HG03520 (cell line): Measurements from ENCODE around the gene HIF3A.
A peak's percentile ranks its signal among the peaks of the same experiment; 100 is the strongest.

Experiments
- ATAC-seq: cut with Tn5 transposase; IDR thresholded peaks from one replicate; pipeline ENCODE4 v1.9.1; 2021; ENCODE audit warnings: mild to moderate bottlenecking, moderate library complexity; ENCODE audit not compliant: unreplicated experiment

HIF3A gene

GRCh38 chr19:46324277-46324676 lies 27.4 kb downstream of the HIF3A start:
- ATAC-seq = no peak

GRCh38 chr19:46326608-46327007 lies 29.8 kb downstream of the HIF3A start:
- ATAC-seq = no peak

- ATAC-seq = no peak
These were observed 31.2 kb downstream of the HIF3A start for GRCh38 chr19:46328079-46328478.

GRCh38 chr19:46330319-46330918 lies 33.6 kb downstream of the HIF3A start:
- no peak for ATAC-seq

GRCh38 chr19:46337487-46337886 lies 40.6 kb downstream of the HIF3A start:
- ATAC-seq = no peak

DNA sequence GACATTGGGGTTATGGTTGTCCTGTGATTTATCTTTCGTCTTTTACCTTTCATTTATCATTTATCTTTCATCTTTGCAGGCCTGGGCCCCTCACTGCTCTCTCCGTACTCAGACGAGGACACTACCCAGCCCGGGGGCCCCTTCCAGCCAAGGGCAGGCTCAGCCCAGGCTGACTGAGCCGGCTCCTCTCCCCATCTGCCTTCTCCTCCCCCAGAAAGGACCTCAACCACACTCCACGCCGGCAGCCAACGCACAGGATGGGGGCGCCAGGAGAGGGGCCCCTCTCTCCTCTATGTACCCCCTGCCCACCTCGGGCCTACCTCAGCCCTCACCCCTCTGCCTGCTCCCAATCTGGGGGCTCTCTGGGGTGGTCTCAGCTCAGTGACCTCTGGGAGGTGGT lies 42.6 kb downstream of the HIF3A start:
- ATAC-seq = no peak

- no peak for ATAC-seq
These were observed 43.3 kb downstream of the HIF3A start for GRCh38 chr19:46340051-46340659.

DNA sequence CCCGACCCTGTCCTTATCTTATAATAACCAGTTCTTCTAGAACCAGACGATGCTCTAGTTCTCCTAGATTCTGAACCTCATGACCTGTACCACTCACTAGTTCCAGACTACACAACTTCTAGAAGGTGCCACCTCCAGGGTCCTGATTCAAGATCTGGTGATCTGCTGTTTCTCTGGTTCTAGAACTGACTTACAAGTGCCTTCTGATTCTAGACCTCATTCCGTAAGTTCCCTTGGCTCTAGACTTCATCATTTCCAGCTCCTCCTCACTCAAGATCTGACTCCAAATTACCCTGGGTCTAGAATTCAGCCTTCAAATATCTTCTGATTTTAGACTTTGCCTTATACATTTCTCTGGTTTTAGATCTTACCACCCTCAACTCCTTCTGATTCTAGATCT lies 45.1 kb downstream of the HIF3A start:
- ATAC-seq = no peak

DNA sequence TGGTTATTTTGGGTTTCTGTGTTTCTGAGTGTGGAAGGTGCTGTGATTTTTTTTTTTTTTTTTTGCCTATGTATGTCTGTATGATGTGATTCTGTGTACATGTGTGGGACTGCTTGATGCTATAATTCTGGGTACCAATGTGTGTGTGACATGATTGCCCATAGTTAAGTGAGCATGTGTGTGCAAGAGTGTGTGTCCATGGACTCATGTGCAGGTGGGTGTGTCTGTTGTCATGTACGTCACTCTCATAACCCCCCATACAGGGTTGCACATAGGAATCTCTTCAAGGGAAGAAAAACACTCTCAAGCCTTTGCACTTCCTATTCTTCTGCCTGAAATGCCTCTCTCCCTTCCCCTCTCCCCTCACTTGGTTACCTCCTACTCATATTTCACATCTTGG lies 47.5 kb downstream of the HIF3A start:
- no peak for ATAC-seq

DNA sequence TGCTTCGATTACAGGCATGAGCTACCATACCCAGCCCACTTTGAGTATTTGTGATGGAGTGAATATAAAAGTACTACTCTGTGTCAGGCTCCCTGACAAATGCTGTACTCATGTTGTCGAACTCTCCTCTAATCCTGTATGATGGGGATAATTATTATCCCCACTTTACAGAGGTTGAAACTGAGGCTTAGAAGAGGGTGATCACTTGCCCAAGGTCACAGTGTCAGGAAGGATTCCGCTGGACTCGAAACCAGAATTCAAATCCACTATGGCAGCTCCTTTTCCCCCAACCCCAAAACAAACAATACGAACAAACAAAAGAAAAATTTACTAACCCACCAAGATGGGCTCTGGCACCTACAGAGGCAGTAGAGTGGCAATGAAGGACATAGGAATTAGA lies 48.3 kb downstream of the HIF3A start:
- ATAC-seq = no peak

DNA sequence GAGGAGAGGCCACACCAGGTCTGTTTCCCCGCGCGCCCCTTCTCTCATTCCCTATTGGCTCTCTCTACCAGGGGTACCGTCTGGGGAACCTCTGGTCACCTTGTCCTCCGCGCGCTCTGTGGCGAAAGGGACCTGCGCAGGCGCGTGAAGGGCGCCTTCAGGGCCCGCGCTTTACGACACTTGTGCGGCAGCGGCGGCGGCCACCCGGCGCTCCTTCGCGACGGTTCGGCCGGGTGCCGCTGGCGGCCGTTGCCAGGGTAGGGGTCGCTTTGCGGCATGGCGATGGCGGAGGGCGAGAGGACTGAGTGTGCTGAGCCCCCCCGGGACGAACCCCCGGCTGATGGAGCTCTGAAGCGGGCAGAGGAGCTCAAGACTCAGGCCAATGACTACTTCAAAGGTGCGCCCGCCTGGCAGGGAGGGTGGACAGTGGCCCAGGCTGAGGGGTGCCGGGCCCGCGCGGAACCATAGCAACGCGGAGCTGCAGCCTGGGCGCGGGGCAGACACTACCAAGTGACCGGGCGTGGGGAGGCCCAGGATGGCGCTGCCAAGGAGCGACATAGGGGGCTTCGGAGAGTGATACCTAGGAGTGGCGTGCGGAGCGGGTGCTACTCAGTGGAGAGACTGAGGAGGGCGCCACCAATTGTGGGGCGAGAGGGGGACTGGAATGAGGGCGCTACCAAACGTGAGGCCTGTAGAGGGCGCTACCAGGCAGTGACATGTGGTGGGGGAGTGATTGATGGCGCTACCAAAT lies 50.2 kb downstream of the HIF3A start, which contains the start of gene PPP5C:
Gene PPP5C (plus strand): TSS at position 267 of the 751 bp plus-strand sequence. CDS start 10 bp downstream, at position 277.
- ATAC-seq = peak; percentile 47

DNA sequence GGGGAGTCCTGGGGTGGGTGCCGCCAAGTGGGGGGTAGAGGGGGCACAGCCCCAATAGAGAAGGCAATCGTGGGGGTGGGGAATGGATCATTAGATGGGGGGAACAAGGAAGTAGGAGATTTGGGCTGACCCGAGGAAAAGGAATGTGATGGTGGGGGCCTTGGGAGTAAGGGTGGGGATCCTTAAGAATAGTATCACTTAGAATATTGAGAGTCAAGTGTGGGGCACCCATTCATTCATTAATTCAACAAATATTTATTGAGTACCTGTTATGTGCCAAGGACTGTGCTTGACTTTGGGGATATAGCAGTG lies 50.7 kb downstream of the HIF3A start:
- no peak for ATAC-seq

DNA sequence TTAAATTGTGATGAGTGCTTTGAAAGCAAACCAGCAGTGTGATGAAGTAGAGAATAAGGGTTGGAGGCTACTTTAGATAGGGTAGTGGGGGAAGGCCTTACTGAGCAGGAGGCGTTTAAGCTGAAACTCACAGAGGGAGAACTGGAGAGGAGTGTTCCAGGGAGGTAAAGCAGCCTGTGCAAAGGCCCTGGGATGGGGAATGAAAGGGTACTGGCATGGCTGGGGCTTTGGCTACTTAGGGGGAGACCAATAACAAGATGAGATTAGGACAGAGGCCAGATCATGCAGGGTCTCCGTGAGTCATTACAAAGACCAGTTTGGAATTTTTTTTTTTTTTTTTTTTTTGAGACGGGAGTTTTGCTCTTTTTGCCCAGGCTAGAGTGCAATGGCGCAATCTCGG lies 51.1 kb downstream of the HIF3A start:
- no peak for ATAC-seq

DNA sequence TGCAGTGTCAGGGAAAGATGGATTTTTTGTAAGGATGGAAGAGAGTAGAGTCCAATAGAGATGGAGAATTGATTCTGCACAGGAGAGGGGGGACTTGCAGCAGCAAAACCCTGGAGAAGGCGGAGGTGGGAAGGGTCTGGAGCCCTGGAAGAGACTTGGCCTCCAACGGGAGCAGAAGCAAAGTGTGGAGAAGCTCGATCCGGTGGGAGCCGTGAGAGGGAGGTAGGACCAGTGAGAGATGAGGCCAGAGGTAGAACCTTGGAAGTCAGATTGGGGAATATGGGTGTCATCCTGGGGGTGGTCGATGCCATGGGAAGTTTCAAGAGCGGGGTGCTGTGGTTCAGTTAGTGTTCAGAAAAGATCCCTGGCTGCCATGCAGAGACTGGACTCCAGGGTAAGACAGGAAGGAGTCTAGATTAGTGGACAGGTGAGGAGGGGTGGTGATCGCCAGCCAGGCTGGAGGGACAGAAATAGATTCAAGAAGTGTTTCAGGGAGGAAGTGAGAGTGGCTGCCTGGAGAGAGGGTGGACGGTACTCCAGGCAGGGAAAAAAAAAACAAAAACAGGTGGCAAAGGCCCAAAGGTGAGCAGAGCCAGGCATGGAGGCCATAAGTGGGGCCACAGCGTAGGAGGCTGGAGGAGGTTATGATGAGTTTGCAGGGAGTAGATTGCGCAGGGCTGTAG lies 52.6 kb downstream of the HIF3A start:
- ATAC-seq = no peak

DNA sequence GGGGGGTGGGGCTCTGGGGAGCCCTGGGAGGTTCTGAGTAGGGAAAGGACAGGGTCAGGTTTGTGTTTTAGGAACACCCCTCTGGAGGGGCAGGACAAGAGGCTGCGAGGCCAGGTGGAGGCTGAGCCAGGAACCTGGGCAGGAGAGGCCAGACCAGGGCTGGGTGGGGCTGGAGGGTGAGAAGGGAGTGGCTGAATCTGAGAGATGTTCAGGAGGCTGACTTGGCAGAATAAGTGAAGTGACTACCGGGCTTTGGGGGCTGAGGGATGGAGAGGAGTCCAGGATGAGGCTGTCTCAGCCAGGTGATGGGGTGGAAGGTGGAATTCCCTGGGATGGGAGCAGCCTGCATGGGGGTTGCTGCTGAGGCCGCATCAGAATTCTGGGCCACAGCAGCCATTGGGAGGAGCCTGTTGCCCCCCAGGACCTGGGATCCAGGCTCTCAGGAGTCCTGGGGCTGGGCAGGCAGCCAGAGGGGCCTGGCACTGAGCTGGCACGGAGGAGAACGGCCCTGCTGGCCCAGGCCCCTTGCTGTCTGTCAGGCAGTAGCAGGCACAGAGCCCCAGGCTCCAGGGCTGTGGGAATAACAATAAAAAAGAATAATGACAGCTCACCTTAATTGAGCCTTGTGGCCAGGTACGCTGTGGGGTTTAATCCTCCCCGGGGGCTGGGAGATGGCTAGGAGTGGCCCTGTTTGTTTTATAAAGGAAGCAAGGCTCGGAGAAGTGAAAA lies 53.4 kb downstream of the HIF3A start:
- ATAC-seq = no peak

DNA sequence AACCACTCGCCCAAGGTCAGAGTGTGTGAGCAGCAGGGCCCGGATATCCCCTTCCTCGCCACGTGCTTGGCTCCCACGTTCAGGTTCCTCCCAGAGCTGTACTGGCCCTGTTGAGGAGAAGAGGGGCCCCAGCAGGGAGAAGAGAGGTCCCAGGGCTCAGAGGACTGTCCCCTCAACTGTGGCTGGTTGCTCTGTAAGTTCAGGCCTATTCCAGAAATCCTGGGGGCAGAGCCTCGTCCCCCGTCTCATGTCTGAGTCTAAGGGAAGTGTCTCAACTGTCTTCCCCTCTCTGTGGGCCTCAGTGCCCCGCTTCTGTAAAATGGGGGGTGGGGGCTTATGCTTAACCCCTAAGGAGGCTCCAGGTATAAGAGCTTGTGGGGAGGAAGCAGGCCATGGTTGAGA lies 53.9 kb downstream of the HIF3A start:
- no peak for ATAC-seq

DNA sequence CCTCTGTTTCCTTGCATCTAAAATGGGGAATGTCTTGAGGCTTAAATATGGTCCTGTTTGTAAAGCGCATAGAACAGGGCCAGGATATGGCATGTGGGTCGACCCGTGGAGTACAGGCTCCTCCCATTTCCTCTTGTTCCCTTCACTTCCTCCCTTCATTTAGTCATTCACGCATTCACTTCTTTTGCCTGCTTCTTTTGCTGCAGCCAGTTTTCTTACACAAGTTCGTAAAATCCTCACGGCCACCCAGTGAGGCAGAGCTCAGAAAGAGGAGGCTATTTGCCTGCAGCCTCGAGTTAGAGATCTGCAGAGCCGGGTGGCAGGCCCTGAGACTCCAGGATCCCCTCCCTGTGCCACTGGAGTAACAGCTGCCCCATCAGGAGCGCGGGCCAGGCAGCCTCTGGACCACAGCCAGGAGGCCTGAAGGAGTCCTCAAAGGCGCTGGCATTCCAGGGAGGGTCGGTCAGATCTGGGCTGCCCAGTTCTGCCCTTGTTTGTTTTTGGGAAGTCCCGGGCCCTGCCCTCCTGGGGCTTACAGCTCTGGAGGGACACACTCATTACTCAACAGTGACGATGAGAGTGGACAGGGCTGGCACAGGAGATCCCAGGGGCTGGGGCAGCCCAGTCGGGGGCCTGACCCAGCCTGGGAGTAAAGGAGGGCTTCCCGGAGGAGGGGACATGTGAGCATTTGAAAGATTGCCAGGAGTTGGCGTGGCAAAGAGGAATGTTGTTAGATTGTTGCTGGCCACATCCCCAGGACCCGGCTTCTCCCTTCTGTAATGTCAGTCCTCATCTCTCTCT lies 54.6 kb downstream of the HIF3A start:
- no peak for ATAC-seq

DNA sequence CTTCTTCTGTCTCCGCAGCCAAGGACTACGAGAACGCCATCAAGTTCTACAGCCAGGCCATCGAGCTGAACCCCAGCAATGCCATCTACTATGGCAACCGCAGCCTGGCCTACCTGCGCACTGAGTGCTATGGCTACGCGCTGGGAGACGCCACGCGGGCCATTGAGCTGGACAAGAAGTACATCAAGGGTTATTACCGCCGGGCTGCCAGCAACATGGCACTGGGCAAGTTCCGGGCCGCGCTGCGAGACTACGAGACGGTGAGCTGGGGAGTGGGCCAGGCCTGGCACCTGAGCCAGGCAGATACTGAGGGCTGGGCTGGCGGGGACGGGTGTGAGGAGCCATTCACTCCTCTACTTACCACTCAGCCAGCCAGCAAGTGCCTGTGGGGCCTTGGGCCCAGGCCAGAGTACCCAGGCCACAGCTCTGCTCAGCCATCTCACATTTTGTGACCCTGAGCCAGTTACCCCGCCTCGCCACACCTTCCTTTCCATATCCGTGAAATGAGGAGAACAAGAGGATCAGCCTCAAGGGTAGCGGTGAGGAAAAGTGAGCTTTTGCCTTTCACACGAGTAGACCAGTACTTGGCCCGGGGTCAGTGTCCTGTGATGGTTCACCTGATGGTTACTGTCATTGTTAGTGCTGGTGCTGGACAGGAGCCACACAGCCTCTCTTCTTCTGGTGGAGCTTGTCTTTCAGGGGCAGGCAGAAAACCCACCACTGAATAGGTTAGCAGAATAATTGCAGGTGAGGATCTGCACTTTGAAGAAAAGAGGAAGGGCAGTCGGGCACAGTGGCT lies 57.1 kb downstream of the HIF3A start:
- no peak for ATAC-seq
